Neural cell (in vitro differentiated cells): ENCODE data around the gene COL20A1.
A peak's percentile ranks its signal among the peaks of the same experiment; 100 is the strongest.

Source experiments
- EP300 ChIP-seq: fragments of 450-650 bp; conservative IDR thresholded peaks from 2 replicates; pipeline ENCODE4 v1.6.1; 2014; ENCODE audit warnings: antibody characterized with exemption, mild to moderate bottlenecking, moderate library complexity; ENCODE audit not compliant: poor library complexity, severe bottlenecking
- TF ChIP-seq, protein P1 (sequence below): fragments of 450-650 bp; IDR thresholded peaks from 2 replicates; pipeline ENCODE4 v1.5.1; 2014; ENCODE audit warnings: antibody characterized with exemption, mild to moderate bottlenecking, moderate library complexity; ENCODE audit not compliant: poor library complexity, severe bottlenecking
- TF ChIP-seq, protein P2 (sequence below): IDR thresholded peaks from 2 replicates; pipeline ENCODE4 v1.6.1; 2012; ENCODE audit warnings: borderline replicate concordance

DNA sequence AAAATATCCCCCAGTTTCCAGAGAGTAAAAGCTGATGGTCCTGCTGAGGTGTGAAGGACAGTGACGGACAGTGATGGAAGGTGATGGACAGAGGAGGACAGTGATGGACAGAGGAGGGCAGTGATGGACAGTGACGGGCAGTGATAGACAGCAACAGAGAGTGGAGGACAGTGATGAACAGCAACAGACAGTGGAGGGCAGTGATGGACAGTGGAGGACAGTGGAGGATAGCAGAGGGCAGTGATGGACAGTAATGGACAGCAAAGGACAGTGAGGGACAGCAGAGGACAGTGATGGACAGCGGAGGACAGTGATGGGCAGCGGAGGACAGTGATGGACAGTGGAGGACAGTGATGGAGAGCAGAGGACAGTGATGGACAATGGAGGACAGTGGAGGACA lies 36.0 kb upstream of the COL20A1 start:
- TF ChIP-seq, protein P1, sequence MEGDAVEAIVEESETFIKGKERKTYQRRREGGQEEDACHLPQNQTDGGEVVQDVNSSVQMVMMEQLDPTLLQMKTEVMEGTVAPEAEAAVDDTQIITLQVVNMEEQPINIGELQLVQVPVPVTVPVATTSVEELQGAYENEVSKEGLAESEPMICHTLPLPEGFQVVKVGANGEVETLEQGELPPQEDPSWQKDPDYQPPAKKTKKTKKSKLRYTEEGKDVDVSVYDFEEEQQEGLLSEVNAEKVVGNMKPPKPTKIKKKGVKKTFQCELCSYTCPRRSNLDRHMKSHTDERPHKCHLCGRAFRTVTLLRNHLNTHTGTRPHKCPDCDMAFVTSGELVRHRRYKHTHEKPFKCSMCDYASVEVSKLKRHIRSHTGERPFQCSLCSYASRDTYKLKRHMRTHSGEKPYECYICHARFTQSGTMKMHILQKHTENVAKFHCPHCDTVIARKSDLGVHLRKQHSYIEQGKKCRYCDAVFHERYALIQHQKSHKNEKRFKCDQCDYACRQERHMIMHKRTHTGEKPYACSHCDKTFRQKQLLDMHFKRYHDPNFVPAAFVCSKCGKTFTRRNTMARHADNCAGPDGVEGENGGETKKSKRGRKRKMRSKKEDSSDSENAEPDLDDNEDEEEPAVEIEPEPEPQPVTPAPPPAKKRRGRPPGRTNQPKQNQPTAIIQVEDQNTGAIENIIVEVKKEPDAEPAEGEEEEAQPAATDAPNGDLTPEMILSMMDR: no peak
- peak; percentile 26 for TF ChIP-seq EP300
- TF ChIP-seq, protein P2, sequence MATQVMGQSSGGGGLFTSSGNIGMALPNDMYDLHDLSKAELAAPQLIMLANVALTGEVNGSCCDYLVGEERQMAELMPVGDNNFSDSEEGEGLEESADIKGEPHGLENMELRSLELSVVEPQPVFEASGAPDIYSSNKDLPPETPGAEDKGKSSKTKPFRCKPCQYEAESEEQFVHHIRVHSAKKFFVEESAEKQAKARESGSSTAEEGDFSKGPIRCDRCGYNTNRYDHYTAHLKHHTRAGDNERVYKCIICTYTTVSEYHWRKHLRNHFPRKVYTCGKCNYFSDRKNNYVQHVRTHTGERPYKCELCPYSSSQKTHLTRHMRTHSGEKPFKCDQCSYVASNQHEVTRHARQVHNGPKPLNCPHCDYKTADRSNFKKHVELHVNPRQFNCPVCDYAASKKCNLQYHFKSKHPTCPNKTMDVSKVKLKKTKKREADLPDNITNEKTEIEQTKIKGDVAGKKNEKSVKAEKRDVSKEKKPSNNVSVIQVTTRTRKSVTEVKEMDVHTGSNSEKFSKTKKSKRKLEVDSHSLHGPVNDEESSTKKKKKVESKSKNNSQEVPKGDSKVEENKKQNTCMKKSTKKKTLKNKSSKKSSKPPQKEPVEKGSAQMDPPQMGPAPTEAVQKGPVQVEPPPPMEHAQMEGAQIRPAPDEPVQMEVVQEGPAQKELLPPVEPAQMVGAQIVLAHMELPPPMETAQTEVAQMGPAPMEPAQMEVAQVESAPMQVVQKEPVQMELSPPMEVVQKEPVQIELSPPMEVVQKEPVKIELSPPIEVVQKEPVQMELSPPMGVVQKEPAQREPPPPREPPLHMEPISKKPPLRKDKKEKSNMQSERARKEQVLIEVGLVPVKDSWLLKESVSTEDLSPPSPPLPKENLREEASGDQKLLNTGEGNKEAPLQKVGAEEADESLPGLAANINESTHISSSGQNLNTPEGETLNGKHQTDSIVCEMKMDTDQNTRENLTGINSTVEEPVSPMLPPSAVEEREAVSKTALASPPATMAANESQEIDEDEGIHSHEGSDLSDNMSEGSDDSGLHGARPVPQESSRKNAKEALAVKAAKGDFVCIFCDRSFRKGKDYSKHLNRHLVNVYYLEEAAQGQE: no peak
